GM12878 (cell line): ENCODE measurements around the gene PCLO. TPM values are rescaled to one million over a fixed set of nuclear protein-coding genes. Genes with fewer than 3 reads are reported as not detected.

Source experiments
- ATAC-seq: fragments of 200-7000 bp; cut with Tn5 transposase; 3 replicates; pipeline ENCODE4 v1.9.1; 2020; ENCODE audit warnings: mild to moderate bottlenecking, moderate library complexity
- BruUV-seq: library from RNA; stranded (reverse); fragments of 400-500 nt; replicated peaks from 2 replicates; lab custom pipeline; 2021; lab: Mats Ljungman, UMichigan
- CTCF ChIA-PET: fragments of 300-600 bp; sonication (Branson Sonifier 250); formaldehyde crosslinking; extraction: SDS; loops from one replicate; lab custom pipeline; 2021; ENCODE audit warnings: inconsistent platforms; lab: Yijun Ruan, JAX
- POLR2A ChIA-PET: fragments of 350-600 bp; formaldehyde crosslinking; extraction: SDS; loops from one replicate; lab custom pipeline; 2021; ENCODE audit warnings: inconsistent platforms; lab: Charles Lee
- RAD21 ChIA-PET: fragments of 300-600 bp; sonication (Branson Sonifier 250); formaldehyde crosslinking; loops from one replicate; lab custom pipeline; 2023; ENCODE audit warnings: antibody characterized with exemption; ENCODE audit not compliant: unreplicated experiment; lab: Charles Lee
- SMC1A ChIA-PET: fragments of 300-600 bp; sonication (Branson Sonifier 250); formaldehyde crosslinking; loops from one replicate; lab custom pipeline; 2023; ENCODE audit not compliant: unreplicated experiment, uncharacterized antibody; lab: Charles Lee
- DNase-seq: peaks from one replicate; pipeline ENCODE4 v3.0.0-alpha.2; 2011; ENCODE audit warnings: low read depth, low spot score
- FAIRE-seq: peaks from 3 replicates; lab custom pipeline; 2011; peaks lifted over from hg19 to GRCh38; lab: Jason Lieb, UNC
- H2AFZ ChIP-seq: 2 replicates; pipeline ENCODE4 v1.6.0; 2011; ENCODE audit warnings: low read depth, low read length, control low read depth; ENCODE audit not compliant: control insufficient read depth
- H3K27ac ChIP-seq: 2 replicates; pipeline ENCODE4 v1.5.1; 2011; ENCODE audit warnings: control low read depth; ENCODE audit not compliant: control insufficient read depth, insufficient read depth
- H3K27me3 ChIP-seq, 2 experiments: replicated peaks in 1 of 2; 2 replicates each; pipeline versions ENCODE4 v1.6.0 to v1.6.1; 2011; ENCODE audit warnings: low read length in 1 of 2; ENCODE audit not compliant: control insufficient read depth in 2 of 2, insufficient read depth in 2 of 2
- H3K36me3 ChIP-seq, 2 experiments: 2 replicates each; pipeline ENCODE4 v1.5.1; 2011; ENCODE audit warnings: low read length in 1 of 2; ENCODE audit not compliant: control insufficient read depth in 2 of 2, insufficient read depth in 2 of 2
- H3K4me1 ChIP-seq: 2 replicates; pipeline ENCODE4 v1.6.1; 2011; ENCODE audit warnings: mild to moderate bottlenecking, low read length, moderate library complexity, mixed read lengths; ENCODE audit not compliant: control insufficient read depth, insufficient read depth
- H3K4me2 ChIP-seq: 2 replicates; pipeline ENCODE4 v1.6.0; 2011; ENCODE audit warnings: control low read depth; ENCODE audit not compliant: control insufficient read depth, insufficient read depth
- H3K4me3 ChIP-seq: fragments of 200-600 bp; sonication (generic); 2 replicates; pipeline ENCODE4 v1.5.1; 2016
- H3K79me2 ChIP-seq: 2 replicates; pipeline ENCODE4 v1.6.0; 2011; ENCODE audit warnings: low read length; ENCODE audit not compliant: control insufficient read depth, insufficient read depth
- H3K9ac ChIP-seq: 2 replicates; pipeline ENCODE4 v1.8.0; 2011; ENCODE audit warnings: low read length, control low read depth, mixed read lengths; ENCODE audit not compliant: control insufficient read depth, insufficient read depth
- H3K9me3 ChIP-seq: replicated peaks from 3 replicates; pipeline ENCODE4 v1.5.1; 2011; ENCODE audit warnings: mild to moderate bottlenecking, low read length; ENCODE audit not compliant: control insufficient read depth, insufficient read depth
- H4K20me1 ChIP-seq: 2 replicates; pipeline ENCODE4 v1.6.0; 2011; ENCODE audit not compliant: control insufficient read depth, insufficient read depth
- BHLHE40 ChIP-seq, 2 experiments: fragments of 450-650 bp in 1 of 2; IDR thresholded peaks; 2 replicates each; pipeline ENCODE4 v1.6.1; 2011 to 2017; ENCODE audit warnings: low read depth in 2 of 2, borderline replicate concordance in 1 of 2, improper control_type of control experiment in 1 of 2, low read length in 1 of 2, mild to moderate bottlenecking in 1 of 2
- FOS ChIP-seq: IDR thresholded peaks from 3 replicates; pipeline ENCODE4 v1.6.1; 2011; ENCODE audit warnings: borderline replicate concordance; ENCODE audit not compliant: insufficient read length; ENCODE audit errors: extremely low read depth
- FOXK2 ChIP-seq: fragments of 450-650 bp; IDR thresholded peaks from 2 replicates; pipeline ENCODE4 v1.6.1; 2017; ENCODE audit warnings: mild to moderate bottlenecking, moderate library complexity
- GABPA ChIP-seq: IDR thresholded peaks from 2 replicates; pipeline ENCODE4 v1.6.1; 2014; ENCODE audit warnings: antibody characterized with exemption, low read depth, mild to moderate bottlenecking, inconsistent platforms
- JUNB ChIP-seq: IDR thresholded peaks from 2 replicates; pipeline ENCODE4 v1.6.1; 2016; ENCODE audit warnings: antibody characterized with exemption, mild to moderate bottlenecking
- RAD21 ChIP-seq: IDR thresholded peaks from 2 replicates; pipeline ENCODE4 v1.6.1; 2011; ENCODE audit warnings: mild to moderate bottlenecking, low read depth, low read length, moderate library complexity; ENCODE audit not compliant: insufficient read depth
- TBL1XR1 ChIP-seq: IDR thresholded peaks from 2 replicates; pipeline ENCODE4 v1.6.1; 2012; ENCODE audit warnings: low read depth, low read length, improper control_type of control experiment
- in situ Hi-C: fragments of 300-500 bp; cut with MboI; formaldehyde crosslinking; loops from 9 replicates; pipeline ENCODE4 v1.14.3; 2018; ENCODE audit warnings: mixed read lengths
- intact Hi-C: fragments of 100-400 bp; cut with micrococcal nuclease; formaldehyde crosslinking; loops from one replicate; pipeline ENCODE4 v1.14.2; 2022; ENCODE audit not compliant: unreplicated experiment
- polyA plus RNA-seq, 11 experiments: library from polyadenylated mRNA; depleted of rRNA in 4 of 11; unstranded in 6 of 11; stranded (reverse) in 5 of 11; fragments of >200 nt; fragmentation: Nextera tagmentation in 4 of 11; fragmentation: Illumina TruSeq in 1 of 11; extraction: Ambion mirVana in 4 of 11; extraction: Trizol in 1 of 11; gene quantifications; 1 replicate in 1 of 11; 2 replicates in 10 of 11; pipeline versions ENCODE4 v1.2.1 to v1.2.3, GENCODE V29; 2011 to 2016; ENCODE audit warnings: inconsistent platforms in 2 of 11, missing spikeins in 2 of 11, low read depth in 1 of 11
- small RNA-seq: library from RNA; depleted of rRNA; stranded (forward); fragments of <200 nt; gene quantifications from one replicate; pipeline ENCODE3, GENCODE V24; 2014
- total RNA-seq, 4 experiments: library from RNA; depleted of rRNA in 3 of 4; stranded (reverse); fragments of >200 nt in 3 of 4; fragmentation: Illumina TruSeq in 1 of 4; extraction: Trizol in 1 of 4; gene quantifications; 2 replicates each; pipeline versions ENCODE4 v1.2.1 to v1.2.3, GENCODE V29; 2013 to 2021
- TF ChIP-seq, protein P1 (sequence below): fragments of 450-650 bp; IDR thresholded peaks from 2 replicates; pipeline ENCODE4 v1.6.1; 2016; ENCODE audit warnings: mild to moderate bottlenecking, moderate library complexity, borderline replicate concordance

Gene PCLO
- total and polyA plus RNA-seq, 10 of the 15 experiments (the other 5 are each of a cell fraction or from before 2014, with no cell fraction given): 0.01 to 0.08 (median 0.03) TPM; not detected in 6

DNA sequence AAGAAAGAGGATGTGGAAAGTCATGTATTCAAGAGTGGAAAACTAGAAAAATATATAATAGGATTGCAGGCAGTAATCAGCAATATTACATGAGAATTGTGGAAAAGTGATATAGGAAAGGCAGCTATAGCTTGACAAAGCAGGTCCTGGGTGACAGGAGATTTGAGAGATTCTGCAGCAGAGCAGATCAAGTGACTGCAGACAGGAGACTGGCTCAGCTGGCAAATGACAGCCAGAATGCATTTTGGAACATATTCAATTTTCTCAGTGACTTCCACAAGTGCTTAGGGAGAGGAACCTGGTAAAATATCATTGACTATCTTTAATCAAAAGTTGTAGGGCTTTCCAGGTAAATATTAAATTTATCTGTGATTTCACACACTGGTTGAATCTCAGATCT is 458.6 kb downstream of the PCLO start:
- no TSS peak for BruUV-seq
- Histone ChIP-seq H3K4me2 (no peak overlapping the region), H4K20me1 (no peaks in the 10 kb centered on the region), H3K9me3 (no peaks in the 10 kb centered on the region), H3K4me1 (no peaks in the 10 kb centered on the region), H3K9ac (no peak overlapping the region), H3K79me2 (no peaks in the 10 kb centered on the region), H3K27ac (no peak overlapping the region), H2AFZ (no peak overlapping the region), H3K36me3 (no peaks in the 10 kb centered on the region), H3K27me3 (0 out of 4 replicates have a peak, but pooled peaks cover 0 to 3% of the 10 kb centered on the region in 2 experiments), H3K4me3 (no peak overlapping the region)
- CTCF ChIA-PET: interaction anchor here (1.4 kb wide), 1 partner anchor 36 kb away, joined by 7 read pairs; no protein-coding TSS in a partner anchor
- no peak for ATAC-seq
- TF ChIP-seq, protein P1, sequence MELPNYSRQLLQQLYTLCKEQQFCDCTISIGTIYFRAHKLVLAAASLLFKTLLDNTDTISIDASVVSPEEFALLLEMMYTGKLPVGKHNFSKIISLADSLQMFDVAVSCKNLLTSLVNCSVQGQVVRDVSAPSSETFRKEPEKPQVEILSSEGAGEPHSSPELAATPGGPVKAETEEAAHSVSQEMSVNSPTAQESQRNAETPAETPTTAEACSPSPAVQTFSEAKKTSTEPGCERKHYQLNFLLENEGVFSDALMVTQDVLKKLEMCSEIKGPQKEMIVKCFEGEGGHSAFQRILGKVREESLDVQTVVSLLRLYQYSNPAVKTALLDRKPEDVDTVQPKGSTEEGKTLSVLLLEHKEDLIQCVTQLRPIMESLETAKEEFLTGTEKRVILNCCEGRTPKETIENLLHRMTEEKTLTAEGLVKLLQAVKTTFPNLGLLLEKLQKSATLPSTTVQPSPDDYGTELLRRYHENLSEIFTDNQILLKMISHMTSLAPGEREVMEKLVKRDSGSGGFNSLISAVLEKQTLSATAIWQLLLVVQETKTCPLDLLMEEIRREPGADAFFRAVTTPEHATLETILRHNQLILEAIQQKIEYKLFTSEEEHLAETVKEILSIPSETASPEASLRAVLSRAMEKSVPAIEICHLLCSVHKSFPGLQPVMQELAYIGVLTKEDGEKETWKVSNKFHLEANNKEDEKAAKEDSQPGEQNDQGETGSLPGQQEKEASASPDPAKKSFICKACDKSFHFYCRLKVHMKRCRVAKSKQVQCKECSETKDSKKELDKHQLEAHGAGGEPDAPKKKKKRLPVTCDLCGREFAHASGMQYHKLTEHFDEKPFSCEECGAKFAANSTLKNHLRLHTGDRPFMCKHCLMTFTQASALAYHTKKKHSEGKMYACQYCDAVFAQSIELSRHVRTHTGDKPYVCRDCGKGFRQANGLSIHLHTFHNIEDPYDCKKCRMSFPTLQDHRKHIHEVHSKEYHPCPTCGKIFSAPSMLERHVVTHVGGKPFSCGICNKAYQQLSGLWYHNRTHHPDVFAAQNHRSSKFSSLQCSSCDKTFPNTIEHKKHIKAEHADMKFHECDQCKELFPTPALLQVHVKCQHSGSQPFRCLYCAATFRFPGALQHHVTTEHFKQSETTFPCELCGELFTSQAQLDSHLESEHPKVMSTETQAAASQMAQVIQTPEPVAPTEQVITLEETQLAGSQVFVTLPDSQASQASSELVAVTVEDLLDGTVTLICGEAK: no peak
- TF ChIP-seq FOS: no peak
- TF ChIP-seq RAD21: no peak
- no peak for TF ChIP-seq GABPA
- no peak for TF ChIP-seq JUNB
- TF ChIP-seq TBL1XR1: no peak
- no peak for TF ChIP-seq FOXK2
- TF ChIP-seq BHLHE40 (IDR thresholded peaks at IDR 0.05; ENCODE audit: borderline replicate concordance in 1 of 2, low read depth in 2 of 2, low read length in 1 of 2): no peak
- no peak for FAIRE-seq
- DNase-seq: no peak
- RAD21 ChIA-PET: interaction anchor here (0.8 to 1.6 kb wide), 3 partner anchors 12 to 80 kb away, joined by 3 to 5 read pairs (median 3); no protein-coding TSS in a partner anchor
- POLR2A ChIA-PET: no interaction called here
- in situ Hi-C loops (no loop called here), intact Hi-C loops (no loop called here)
- SMC1A ChIA-PET: interaction anchor here (1.8 to 3.0 kb wide), 3 partner anchors 10 to 25 kb away, joined by 6 to 9 read pairs (median 7); no protein-coding TSS in a partner anchor

Small RNAs within 50 kb of the gene (small RNA-seq; reads per million reads assigned to genes)
- not detected for gene RNA5SP235
